ENCODE measurements around the gene CEMIP. TPM values are rescaled to one million over a fixed set of nuclear protein-coding genes. Genes with fewer than 3 reads are reported as not detected.

CEMIP gene
- total RNA-seq, 2 donors from 2014 or later, result 1.1 to 1.2 TPM

GRCh38 chr15:80837006-80837405 is 57.8 kb downstream of the CEMIP start:
- no peak for TF ChIP-seq CTCF (IDR thresholded peaks at IDR 0.05)
- no peaks in the 10 kb centered on the region for H3K9me3 ChIP-seq

DNA sequence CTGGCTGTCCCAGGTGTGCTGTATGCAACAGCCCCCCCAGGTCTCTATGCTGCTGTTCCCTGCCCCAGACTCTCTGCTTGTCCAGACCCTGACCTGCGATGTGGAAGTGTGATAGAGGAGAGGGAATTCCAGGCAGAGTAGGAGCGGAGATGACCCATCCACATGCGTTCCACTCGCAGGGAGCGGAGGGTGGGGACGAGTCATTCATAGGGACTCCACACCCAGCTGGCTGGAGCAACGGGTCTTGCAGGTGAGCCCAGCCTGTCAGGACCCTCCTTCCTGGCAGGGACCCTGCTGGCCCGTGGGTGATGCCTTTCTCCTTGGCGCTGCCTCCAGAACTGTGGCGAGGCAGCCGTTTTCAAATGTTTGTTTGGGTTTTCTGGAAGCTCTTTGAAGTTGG is 58.8 kb downstream of the CEMIP start:
- Histone ChIP-seq H3K27ac (no peak overlapping the region), H3K4me1 (ENCODE audit: control insufficient read depth in 1 of 2, low read depth in 2 of 2) (peaks cover 7 to 31% of the 10 kb centered on the region in 2 donors), H3K36me3 (no peaks in the 10 kb centered on the region), H3K4me3 (no peak overlapping the region), H3K9me3 (no peaks in the 10 kb centered on the region), H3K27me3 (replicated peaks; ENCODE audit: insufficient read depth) (no peaks in the 10 kb centered on the region)
- DNase-seq (ENCODE audit: low spot score) (no peak), ATAC-seq (ENCODE audit: insufficient number of reproducible peaks, low FRiP score, low read depth) (no peak)
- TF ChIP-seq CTCF (IDR thresholded peaks at IDR 0.05), result no peak

More at GRCh38 chr15:80837006-80837405, 57.8 kb downstream of the CEMIP start:
- ATAC-seq (ENCODE audit: insufficient number of reproducible peaks, low FRiP score, low read depth) (no peak), DNase-seq (ENCODE audit: low spot score) (no peak)
- Histone ChIP-seq H3K27me3 (replicated peaks; ENCODE audit: insufficient read depth) (no peaks in the 10 kb centered on the region), H3K27ac (no peak overlapping the region), H3K4me3 (no peak overlapping the region), H3K4me1 (ENCODE audit: control insufficient read depth in 1 of 2, low read depth in 2 of 2) (peaks cover 10 to 41% of the 10 kb centered on the region in 2 donors), H3K36me3 (no peaks in the 10 kb centered on the region)

DNA sequence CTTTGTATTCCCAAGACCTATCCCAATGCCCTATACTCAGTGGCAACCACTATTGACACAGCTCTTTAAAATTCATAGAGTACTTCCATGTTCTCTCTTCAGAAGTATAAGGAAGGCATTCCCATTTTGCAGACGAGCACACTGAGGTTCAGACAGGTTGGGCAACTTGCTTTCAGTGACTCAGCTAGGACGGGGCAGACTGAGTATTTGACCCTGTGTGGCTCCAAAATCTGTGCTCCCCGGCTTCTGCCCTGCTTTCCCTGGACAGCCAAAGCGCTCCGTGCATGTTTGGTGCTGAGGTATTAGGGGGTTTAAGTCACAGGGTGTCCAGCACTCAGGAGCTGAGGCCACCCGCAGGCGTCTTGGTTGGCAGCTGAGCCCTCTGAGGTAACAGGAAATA is 59.5 kb downstream of the CEMIP start:
- Histone ChIP-seq H3K27ac (no peak overlapping the region), H3K36me3 (no peaks in the 10 kb centered on the region), H3K4me1 (ENCODE audit: control insufficient read depth in 1 of 2, low read depth in 2 of 2) (peaks cover 6 to 29% of the 10 kb centered on the region in 2 donors), H3K9me3 (no peaks in the 10 kb centered on the region), H3K4me3 (no peak overlapping the region), H3K27me3 (replicated peaks; ENCODE audit: insufficient read depth) (no peaks in the 10 kb centered on the region)
- DNase-seq (ENCODE audit: low spot score) (no peak), ATAC-seq (ENCODE audit: insufficient number of reproducible peaks, low FRiP score, low read depth) (no peak)
- no peak for TF ChIP-seq CTCF (IDR thresholded peaks at IDR 0.05)

DNA sequence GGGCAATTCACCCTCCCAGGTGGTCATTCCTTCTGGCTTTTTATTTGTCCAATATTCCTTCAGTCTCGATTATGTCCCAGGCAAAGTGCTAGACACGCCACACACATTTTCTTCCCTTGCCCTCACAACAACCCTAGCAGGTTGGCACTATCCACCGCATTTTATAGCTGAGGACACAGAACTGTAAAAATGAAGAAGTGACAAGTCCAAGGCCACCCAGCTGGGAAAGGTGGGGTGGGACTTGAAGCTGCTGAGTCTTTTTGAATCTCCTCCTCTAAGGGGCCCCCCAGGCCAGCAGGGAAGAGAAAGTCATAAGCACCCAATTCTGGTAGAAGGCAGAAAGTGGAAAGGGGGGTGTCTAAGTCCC is 60.6 kb downstream of the CEMIP start:
- TF ChIP-seq CTCF (IDR thresholded peaks at IDR 0.05), result no peak
- ATAC-seq (ENCODE audit: insufficient number of reproducible peaks, low FRiP score, low read depth) (no peak), DNase-seq (ENCODE audit: low spot score) (no peak)
- Histone ChIP-seq H3K27me3 (replicated peaks; ENCODE audit: insufficient read depth) (no peaks in the 10 kb centered on the region), H3K27ac (no peak overlapping the region), H3K36me3 (no peaks in the 10 kb centered on the region), H3K9me3 (no peaks in the 10 kb centered on the region), H3K4me3 (no peak overlapping the region), H3K4me1 (ENCODE audit: control insufficient read depth in 1 of 2, low read depth in 2 of 2) (peaks cover 6 to 20% of the 10 kb centered on the region in 2 donors)

DNA sequence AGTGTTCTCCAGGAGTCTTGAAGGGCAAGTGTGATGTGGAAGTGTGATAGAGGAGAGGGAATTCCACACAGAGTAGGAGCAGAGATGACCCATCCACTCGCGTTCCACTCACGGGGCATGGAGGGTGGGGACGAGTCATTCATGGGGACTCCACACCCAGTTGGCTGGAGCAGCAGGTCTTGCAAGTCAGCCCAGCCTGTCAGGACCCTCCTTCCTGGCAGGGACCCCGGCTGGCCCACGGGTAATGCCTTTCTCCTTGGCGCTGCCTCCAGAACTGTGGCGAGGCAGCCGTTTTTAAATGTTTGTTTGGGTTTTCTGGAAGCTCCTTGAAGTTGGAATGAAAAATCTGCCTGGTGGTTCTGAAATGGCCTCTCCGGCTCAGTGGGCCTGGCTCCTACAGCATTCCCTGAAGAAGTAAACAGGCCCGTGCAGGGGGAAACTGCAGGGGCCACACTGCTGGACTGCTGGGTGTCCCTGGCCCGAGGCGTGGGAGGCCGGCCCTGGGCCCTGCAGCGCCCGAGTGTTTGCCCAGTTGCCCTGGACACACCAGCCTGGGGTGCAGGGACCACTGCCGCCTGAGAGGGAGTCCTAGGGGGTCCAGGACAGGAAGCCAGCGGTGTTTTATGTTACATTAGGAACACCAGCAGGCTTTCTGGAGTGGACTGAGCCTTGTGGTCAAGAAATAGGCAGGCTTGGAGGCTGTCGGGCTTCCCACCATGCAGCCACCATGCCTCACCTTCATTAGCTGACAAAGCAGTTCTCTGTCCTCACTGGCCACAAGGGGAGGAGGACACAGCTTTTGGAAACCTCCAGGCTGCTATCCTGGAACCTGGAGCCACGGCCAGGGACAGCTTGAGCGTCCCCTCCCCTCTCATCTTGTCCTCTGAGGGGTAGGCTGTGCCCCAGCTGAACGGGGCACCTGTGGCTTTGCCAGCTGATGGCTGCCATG is 61.3 kb downstream of the CEMIP start:
- H3K36me3 ChIP-seq, result no peaks in the 10 kb centered on the region
- H3K4me1 ChIP-seq (ENCODE audit: control insufficient read depth in 1 of 2, low read depth in 2 of 2), result peaks cover 1 to 13% of the 10 kb centered on the region in 2 donors
- no peak overlapping the region for H3K27ac ChIP-seq
- no peaks in the 10 kb centered on the region for H3K27me3 ChIP-seq (replicated peaks; ENCODE audit: insufficient read depth)
- H3K9me3 ChIP-seq, result no peaks in the 10 kb centered on the region
- DNase-seq (ENCODE audit: low spot score) (no peak), ATAC-seq (ENCODE audit: insufficient number of reproducible peaks, low FRiP score, low read depth) (no peak)
- H3K4me3 ChIP-seq, result no peak overlapping the region
- TF ChIP-seq CTCF (IDR thresholded peaks at IDR 0.05), result no peak

Data from thoracic aorta (tissue), 2 donors.